CD4-positive, alpha-beta T cell (primary cell): ENCODE data around the gene RANBP9. TPM values are rescaled to one million over a fixed set of nuclear protein-coding genes. Genes with fewer than 3 reads are reported as not detected.

Experiments
- ATAC-seq: fragments of 200-7000 bp; cut with Tn5 transposase; one replicate; pipeline ENCODE4 v1.10.0; 2022; ENCODE audit warnings: mild to moderate bottlenecking; ENCODE audit not compliant: poor library complexity
- CTCF ChIA-PET: fragments of 350-600 bp; sonication (Branson Sonifier 250); formaldehyde crosslinking; loops from one replicate; lab custom pipeline; 2021; ENCODE audit warnings: antibody characterized with exemption, inconsistent platforms; lab: Charles Lee
- POLR2A ChIA-PET: fragments of 350-600 bp; sonication (Branson Sonifier 250); formaldehyde crosslinking; loops from one replicate; lab custom pipeline; 2021; ENCODE audit warnings: antibody characterized with exemption, inconsistent platforms; lab: Charles Lee
- DNase-seq, 14 experiments: peaks; one replicate each; pipeline ENCODE4 v3.0.0-alpha.2; 2013 to 2020; ENCODE audit warnings: mixed read lengths in 2 of 14
- H3K27ac ChIP-seq, 2 donors: one replicate each; pipeline versions ENCODE4 v1.5.1 to v1.7.0; 2013; ENCODE audit warnings: low read length in 2 of 2, low read depth in 1 of 2, mild to moderate bottlenecking in 1 of 2
- H3K27me3 ChIP-seq, 2 experiments: 1 replicate in 1 of 2; 2 replicates in 1 of 2; pipeline versions ENCODE4 v1.6.1 to v1.7.0; 2013; ENCODE audit warnings: low read length in 2 of 2, control low read depth in 1 of 2, mild to moderate bottlenecking in 1 of 2, moderate library complexity in 1 of 2; ENCODE audit not compliant: insufficient read depth in 2 of 2, control insufficient read depth in 1 of 2
- H3K36me3 ChIP-seq: one replicate; pipeline ENCODE4 v1.6.1; 2013; ENCODE audit warnings: low read length, control low read depth; ENCODE audit not compliant: insufficient read depth
- H3K4me1 ChIP-seq: one replicate; pipeline ENCODE4 v1.6.1; 2013; ENCODE audit warnings: low read length, control low read depth; ENCODE audit not compliant: insufficient read depth
- H3K4me3 ChIP-seq: one replicate; pipeline ENCODE4 v1.5.1; 2013; ENCODE audit warnings: mild to moderate bottlenecking, low read length, moderate library complexity
- H3K9me3 ChIP-seq, 2 experiments: 1 replicate in 1 of 2; 2 replicates in 1 of 2; pipeline versions ENCODE4 v1.6.1 to v1.7.0; 2013; ENCODE audit warnings: low read length in 2 of 2, mild to moderate bottlenecking in 2 of 2, control low read depth in 1 of 2, moderate library complexity in 1 of 2; ENCODE audit not compliant: control insufficient read depth in 1 of 2, insufficient read depth in 1 of 2
- H3K27ac Mint-ChIP-seq: one replicate; pipeline ENCODE4 v1.8.0; 2020; ENCODE audit warnings: mixed read lengths
- H3K27me3 Mint-ChIP-seq: one replicate; pipeline ENCODE4 v1.8.0; 2021; ENCODE audit warnings: mixed read lengths
- H3K36me3 Mint-ChIP-seq: one replicate; pipeline ENCODE4 v1.8.0; 2021; ENCODE audit warnings: low read depth, mixed read lengths
- H3K4me1 Mint-ChIP-seq: one replicate; pipeline ENCODE4 v1.8.0; 2021; ENCODE audit warnings: low read depth, mixed read lengths
- H3K4me3 Mint-ChIP-seq: one replicate; pipeline ENCODE4 v1.8.0; 2020; ENCODE audit warnings: mild to moderate bottlenecking, mixed read lengths
- H3K9me3 Mint-ChIP-seq: one replicate; pipeline ENCODE4 v1.8.0; 2020; ENCODE audit warnings: mixed read lengths
- CTCF ChIP-seq: fragments of 200-600 bp; IDR thresholded peaks from one replicate; pipeline ENCODE4 v1.8.0; 2022; ENCODE audit warnings: antibody characterized with exemption, mild to moderate bottlenecking
- intact Hi-C, 2 experiments: fragments of 100-400 bp; cut with DNase I in 1 of 2; cut with micrococcal nuclease in 1 of 2; formaldehyde crosslinking; loops; one replicate each; pipeline versions ENCODE4 v1.15.1 to v1.9.0; 2023 to 2025; cut with DNase I, micrococcal nuclease
- total RNA-seq, 174 experiments: library from RNA in 2 of 174; stranded (reverse) in 2 of 174; gene quantifications; one replicate each; pipeline ENCODE4 v1.2.3 and lab custom pipeline; 2021 to 2026

RANBP9 gene
- total RNA-seq, 2 experiments from 2014 or later = 60.8 to 62.9 TPM

GRCh38 chr6:13573669-13574110 lies 137.9 kb downstream of the RANBP9 start:
- CTCF ChIA-PET = interaction anchor here (2.0 to 3.3 kb wide), 4 partner anchors 14 to 190 kb away, joined by 7 to 59 read pairs (median 16); partner anchors contain the start of genes NOL7 and RANBP9
- H3K9me3 ChIP-seq = no peaks in the 10 kb centered on the region
- POLR2A ChIA-PET = interaction anchor here (0.7 to 2.7 kb wide), 8 partner anchors 21 to 544 kb away, joined by 4 to 102 read pairs (median 12); partner anchors contain the start of genes CD83, MCUR1, NOL7 and RANBP9
- H3K36me3 ChIP-seq = no peaks in the 10 kb centered on the region
- ATAC-seq (no peak), DNase-seq (peak in 3 of 14 experiments; percentile 17 to 63 (median 46))
- Mint-ChIP-seq H3K4me1 (peaks cover 34% of the 10 kb centered on the region), H3K36me3 (peaks cover 15% of the 10 kb centered on the region), H3K9me3 (no peaks in the 10 kb centered on the region), H3K27me3 (no peaks in the 10 kb centered on the region), H3K4me3 (peak overlapping the region; percentile 82), H3K27ac (peak overlapping the region; percentile 99)
- H3K4me3 ChIP-seq = peak overlapping the region; percentile 97
- intact Hi-C loops = loop anchor here (1.0 to 10.0 kb wide), 10 partner anchors 41 to 1671 kb away; partner anchors contain the start of genes CD83 (in 1 of the 2), GFOD1 (in 1 of the 2), NOL7 (in 1 of the 2) and RANBP9 (in 1 of the 2)
- peaks cover 0 to 3% of the 10 kb centered on the region in 2 experiments for H3K27me3 ChIP-seq
- H3K4me1 ChIP-seq = peaks cover 14% of the 10 kb centered on the region
- no peak for TF ChIP-seq CTCF
- peak overlapping the region; percentile 22 to 28 for H3K27ac ChIP-seq

GRCh38 chr6:13572951-13573654 lies 138.5 kb downstream of the RANBP9 start:
- intact Hi-C loops = loop anchor here (2.0 to 10.0 kb wide), 4 partner anchors 194 to 544 kb away; partner anchors contain the start of gene CD83 (in 1 of the 2)
- ATAC-seq = no peak
- Mint-ChIP-seq H3K27ac (peak overlapping the region; percentile 99), H3K27me3 (no peaks in the 10 kb centered on the region), H3K4me3 (peak overlapping the region; percentile 82), H3K36me3 (peaks cover 14% of the 10 kb centered on the region), H3K9me3 (no peaks in the 10 kb centered on the region), H3K4me1 (peaks cover 33% of the 10 kb centered on the region)
- Histone ChIP-seq H3K9me3 (no peaks in the 10 kb centered on the region), H3K4me1 (peaks cover 14% of the 10 kb centered on the region), H3K27me3 (peaks cover 0 to 3% of the 10 kb centered on the region in 2 experiments), H3K36me3 (no peaks in the 10 kb centered on the region), H3K4me3 (no peak overlapping the region), H3K27ac (no peak overlapping the region)
- ChIA-PET POLR2A (interaction anchor here (1.5 to 2.7 kb wide), 3 partner anchors 21 to 138 kb away, joined by 6 to 102 read pairs (median 42); partner anchors contain the start of genes NOL7 and RANBP9), CTCF (interaction anchor here (0.6 to 3.3 kb wide), 2 partner anchors 130 to 138 kb away, joined by 3 to 25 read pairs; partner anchors contain the start of gene RANBP9)
- peak in 1 of 14 experiments; percentile 17 for DNase-seq
- TF ChIP-seq CTCF = no peak

- Mint-ChIP-seq H3K27me3 (no peaks in the 10 kb centered on the region), H3K36me3 (peaks cover 10% of the 10 kb centered on the region), H3K9me3 (no peaks in the 10 kb centered on the region), H3K27ac (peak overlapping the region; percentile 99), H3K4me1 (peaks cover 28% of the 10 kb centered on the region), H3K4me3 (peak overlapping the region; percentile 82)
- ATAC-seq (no peak), DNase-seq (no peak)
- peaks cover 14% of the 10 kb centered on the region for H3K4me1 ChIP-seq
- H3K27ac ChIP-seq = no peak overlapping the region
- peaks cover 0 to 3% of the 10 kb centered on the region in 2 experiments for H3K27me3 ChIP-seq
- H3K9me3 ChIP-seq = no peaks in the 10 kb centered on the region
- no peak for TF ChIP-seq CTCF
- H3K4me3 ChIP-seq = no peak overlapping the region
- POLR2A ChIA-PET = no interaction called here
- CTCF ChIA-PET = interaction anchor here (0.6 kb wide), 1 partner anchor 129 kb away, joined by 3 read pairs; no protein-coding TSS in a partner anchor
- H3K36me3 ChIP-seq = no peaks in the 10 kb centered on the region
- intact Hi-C loops = loop anchor here (2.0 to 10.0 kb wide), 4 partner anchors 195 to 545 kb away; partner anchors contain the start of gene CD83 (in 1 of the 2)
These were observed 139.4 kb downstream of the RANBP9 start for GRCh38 chr6:13572240-13572639.

Other genes with a start within 250 kb of the RANBP9 start
- gene GFOD1, start 224.2 kb downstream of the RANBP9 start, total RNA-seq = 1 to 10 TPM; 1.3 to 2.0 TPM
- 10 to 100 TPM; 14.3 to 16.3 TPM for gene SIRT5, start 137.2 kb downstream of the RANBP9 start, total RNA-seq
- gene NOL7, start 96.5 kb downstream of the RANBP9 start, total RNA-seq = 10 to 100 TPM; 65.5 to 67.6 TPM
- gene MCUR1, start 102.7 kb upstream of the RANBP9 start, total RNA-seq = 1 to 10 TPM; 3.2 to 4.5 TPM
- under 1 TPM; 0.11 to 0.20 TPM for gene RNF182, start 213.1 kb upstream of the RANBP9 start, total RNA-seq